ENCODE measurements around the gene KIF5A.
"Not testable (repeated sequence)": the region's sequence is repeated elsewhere in the genome, so short reads cannot be mapped to it uniquely, and the experiment has no call there.

KIF5A gene

GRCh38 chr12:57585156-57585555, 35.3 kb downstream of the KIF5A start:
- DNase-seq: no peak

DNA sequence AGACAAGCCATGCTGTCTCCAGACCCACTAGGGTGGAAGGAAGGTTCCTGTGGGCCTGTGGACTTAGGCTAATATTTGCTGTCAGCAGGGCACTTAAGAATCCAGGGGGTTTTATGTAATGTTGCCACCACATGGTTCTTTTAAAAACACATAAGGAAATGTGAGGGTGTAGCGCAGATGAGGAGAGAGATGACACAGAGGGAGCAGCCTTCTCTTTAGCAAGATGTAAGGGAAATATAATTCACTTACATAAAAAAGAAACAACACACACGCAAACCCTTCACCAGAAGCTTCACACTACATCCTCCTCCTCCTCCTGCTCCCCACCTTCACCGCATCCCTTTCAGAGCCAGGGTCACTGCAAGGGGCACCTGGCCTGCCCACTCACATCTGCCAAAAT, 36.3 kb downstream of the KIF5A start:
- DNase-seq: no peak

GRCh38 chr12:57586832-57587429, 37.1 kb downstream of the KIF5A start:
- no peak for DNase-seq

GRCh38 chr12:57588951-57589610, 39.2 kb downstream of the KIF5A start:
- not testable (repeated sequence) for DNase-seq

GRCh38 chr12:57590479-57590863, 40.6 kb downstream of the KIF5A start:
- DNase-seq: no peak

DNA sequence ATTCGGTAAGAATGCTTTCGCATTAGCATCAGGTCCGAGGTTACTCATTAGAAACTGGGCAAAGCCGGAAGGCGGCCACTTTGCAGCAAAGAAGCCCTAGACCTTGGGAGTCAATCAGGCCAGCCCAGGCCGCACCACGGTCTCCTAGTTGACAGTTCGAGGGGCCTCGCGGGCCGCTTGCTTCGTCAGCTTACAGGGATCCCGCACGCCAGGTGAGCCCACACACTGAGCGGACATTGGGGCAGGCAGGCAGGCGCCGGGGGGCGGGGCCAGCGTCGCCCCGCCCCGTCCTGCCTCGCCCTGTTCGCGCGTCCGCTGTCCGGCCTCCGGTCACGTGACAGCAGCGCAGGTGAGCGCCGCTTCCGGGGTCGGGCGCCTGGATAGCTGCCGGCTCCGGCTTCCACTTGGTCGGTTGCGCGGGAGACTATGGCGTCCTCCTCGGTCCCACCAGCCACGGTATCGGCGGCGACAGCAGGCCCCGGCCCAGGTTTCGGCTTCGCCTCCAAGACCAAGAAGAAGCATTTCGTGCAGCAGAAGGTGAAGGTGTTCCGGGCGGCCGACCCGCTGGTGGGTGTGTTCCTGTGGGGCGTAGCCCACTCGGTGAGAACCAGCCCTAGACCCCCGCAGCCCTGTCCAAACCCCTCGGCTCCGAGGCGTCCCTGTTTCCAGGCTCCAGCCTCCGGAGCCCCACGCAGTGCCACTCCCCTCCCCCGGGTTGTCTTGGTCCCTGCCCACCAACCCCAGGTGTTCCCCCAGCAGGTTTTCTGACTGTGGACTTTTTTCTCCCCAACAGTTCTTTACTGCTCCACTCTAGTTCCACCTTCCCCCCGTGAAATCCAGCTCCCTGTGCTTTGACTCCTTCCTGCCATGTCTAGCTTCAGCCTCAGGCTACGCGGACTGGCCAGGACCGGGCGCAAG, 41.3 kb downstream of the KIF5A start, which contains the start of gene PIP4K2C:
Gene PIP4K2C (plus strand): TSS at position 329 of the 918 bp plus-strand sequence. CDS start 98 bp downstream, at position 427.
- DNase-seq: peak; percentile 86 to 92

DNA sequence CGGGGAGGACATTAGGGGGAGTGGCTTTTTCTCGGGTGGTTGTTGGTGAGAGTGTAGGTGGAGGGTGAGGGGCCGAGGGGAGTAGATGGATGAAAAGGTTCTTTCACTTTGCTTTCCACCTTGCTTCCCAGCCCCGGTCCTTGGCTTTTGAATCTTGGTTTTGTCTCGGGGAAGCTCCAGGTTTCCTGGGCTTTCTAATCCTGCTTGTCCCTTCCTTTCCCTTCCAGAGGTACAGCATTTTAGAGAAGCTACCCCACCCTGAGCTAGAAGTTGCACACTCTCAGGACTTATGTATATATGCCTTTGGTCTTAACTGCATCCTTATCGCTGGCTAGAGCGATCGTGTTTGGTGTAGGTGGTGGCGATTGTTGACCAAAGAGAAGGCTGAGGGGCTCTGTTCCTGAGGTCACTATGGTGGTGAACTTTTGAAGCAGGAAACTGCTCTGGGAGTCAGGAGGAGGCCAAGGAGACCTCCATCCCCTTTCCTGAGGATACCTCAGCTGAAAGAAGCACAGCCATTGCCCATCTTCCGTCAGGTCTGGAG, 42.0 kb downstream of the KIF5A start:
- no peak for DNase-seq

GRCh38 chr12:57592551-57593165, 42.8 kb downstream of the KIF5A start:
- no peak for DNase-seq

GRCh38 chr12:57593187-57593586, 43.3 kb downstream of the KIF5A start:
- no peak for DNase-seq

DNA sequence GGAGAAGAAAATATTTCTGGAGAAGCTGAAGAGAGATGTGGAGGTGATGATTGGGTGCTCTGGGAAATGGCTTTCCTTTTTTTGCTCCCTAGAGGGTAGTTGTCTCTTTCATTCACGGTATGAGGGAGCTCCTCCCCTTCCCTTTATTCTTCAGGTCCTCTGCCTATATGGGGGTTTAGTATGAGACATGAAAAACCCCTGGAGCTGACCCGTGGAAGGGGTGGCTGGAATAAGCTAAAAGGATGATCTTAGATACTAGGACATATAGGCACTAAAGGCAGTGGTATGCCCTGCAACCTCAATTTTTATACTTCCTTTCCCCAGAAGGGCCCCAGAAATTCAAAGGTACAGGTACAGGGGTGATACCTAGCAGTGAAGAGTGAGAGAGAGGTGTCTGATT, 50.6 kb downstream of the KIF5A start:
- no peak for DNase-seq

GRCh38 chr12:57602544-57602943, 52.7 kb downstream of the KIF5A start:
- DNase-seq: no peak

DNA sequence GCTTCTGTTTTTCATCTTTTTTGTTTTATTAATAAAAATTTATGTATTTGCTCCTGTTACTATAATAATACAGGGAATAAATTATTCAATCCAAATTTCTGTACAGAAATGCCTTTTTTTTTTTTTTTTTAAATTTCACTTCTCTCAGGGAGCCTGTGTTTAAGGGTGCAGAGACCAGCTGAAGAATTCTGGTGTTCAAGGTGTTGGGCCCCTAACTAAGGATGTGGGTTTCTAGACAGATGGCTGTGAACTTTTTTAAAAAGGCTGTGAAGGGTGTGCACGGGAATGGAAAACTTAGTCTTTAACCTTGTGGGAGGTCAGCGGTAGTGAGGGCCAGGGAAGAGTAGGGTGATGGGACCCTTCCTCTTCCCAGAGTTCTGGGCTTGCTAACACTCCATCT, 53.5 kb downstream of the KIF5A start:
- DNase-seq: no peak

DNA sequence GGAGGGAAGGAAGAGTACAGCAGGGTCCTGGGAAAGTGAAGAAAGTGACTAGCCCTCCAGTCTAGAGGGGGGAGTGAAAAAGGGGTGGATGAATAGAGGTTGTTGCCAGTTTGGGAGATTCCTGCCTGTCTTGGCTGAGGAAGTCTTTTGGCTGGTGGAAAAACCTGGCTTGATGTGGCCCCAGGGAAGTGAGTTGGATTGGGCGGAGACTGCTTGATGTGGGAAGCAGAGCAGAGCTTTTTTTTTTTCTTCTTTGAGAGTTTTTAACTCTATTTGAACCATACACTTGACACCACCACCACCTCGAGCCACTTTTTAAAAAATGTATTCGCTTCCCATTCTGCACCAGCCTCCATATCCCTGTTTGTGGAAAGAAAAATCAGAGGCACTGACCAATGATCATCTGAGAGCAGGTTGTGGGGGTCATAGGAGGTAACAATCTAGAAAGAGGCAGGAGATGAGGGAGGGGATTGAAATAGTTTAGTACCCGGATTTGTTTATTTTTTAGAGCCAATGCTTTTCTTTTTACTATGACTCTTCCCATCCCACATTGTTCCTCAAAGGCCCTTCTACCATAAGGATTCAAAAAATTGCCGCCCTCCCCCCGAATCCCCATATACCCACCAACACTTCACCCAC, 54.1 kb downstream of the KIF5A start:
- no peak for DNase-seq

- DNase-seq: peak in 1 of 2 experiments; percentile 48
These were observed 54.7 kb downstream of the KIF5A start, which contains the start of gene DTX3 for GRCh38 chr12:57604454-57604991. Gene DTX3 (plus strand): TSS chr12:57604824. CDS start chr12:57606518, 1,694 bp downstream.

DNA sequence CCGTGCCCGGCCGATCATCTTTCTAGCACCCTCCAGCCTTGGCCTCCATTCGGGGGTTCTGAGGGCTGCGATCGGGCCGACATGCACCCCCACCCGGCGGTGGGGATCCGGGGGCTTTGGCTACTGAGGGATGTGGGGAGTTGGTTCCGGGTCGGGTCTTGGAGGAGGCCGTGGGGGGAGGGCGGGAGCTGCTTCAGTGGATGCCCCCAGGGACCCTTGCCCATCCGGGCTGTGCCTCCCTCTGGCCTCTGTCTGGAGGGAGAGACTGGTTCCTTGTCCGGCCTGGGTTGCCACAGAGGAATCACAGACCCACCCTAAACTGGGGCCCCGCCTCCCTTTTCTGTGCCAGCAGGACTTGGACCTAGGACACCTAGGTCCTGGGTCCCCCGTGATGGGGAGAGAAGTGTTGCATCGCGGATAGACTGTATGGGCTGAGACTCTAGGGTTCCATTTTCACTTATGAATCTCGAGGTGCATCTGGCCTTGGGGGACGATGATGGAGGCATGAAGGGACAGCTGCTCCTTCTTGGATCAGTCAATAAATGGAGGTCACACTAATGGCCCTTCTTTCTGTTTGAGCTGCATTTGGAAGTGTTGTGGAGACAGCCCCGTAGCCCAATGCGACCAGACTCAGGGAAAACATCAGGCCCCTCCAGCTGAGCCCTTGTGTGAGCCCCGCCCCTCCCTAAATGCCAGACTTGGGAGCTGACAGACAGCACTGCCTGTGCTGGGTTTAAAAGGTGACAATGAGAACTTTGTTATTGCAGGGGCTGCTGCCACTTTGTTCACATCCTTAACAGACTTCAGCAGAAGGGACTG, 55.4 kb downstream of the KIF5A start:
- peak in 1 of 2 experiments; percentile 17 for DNase-seq

DNA sequence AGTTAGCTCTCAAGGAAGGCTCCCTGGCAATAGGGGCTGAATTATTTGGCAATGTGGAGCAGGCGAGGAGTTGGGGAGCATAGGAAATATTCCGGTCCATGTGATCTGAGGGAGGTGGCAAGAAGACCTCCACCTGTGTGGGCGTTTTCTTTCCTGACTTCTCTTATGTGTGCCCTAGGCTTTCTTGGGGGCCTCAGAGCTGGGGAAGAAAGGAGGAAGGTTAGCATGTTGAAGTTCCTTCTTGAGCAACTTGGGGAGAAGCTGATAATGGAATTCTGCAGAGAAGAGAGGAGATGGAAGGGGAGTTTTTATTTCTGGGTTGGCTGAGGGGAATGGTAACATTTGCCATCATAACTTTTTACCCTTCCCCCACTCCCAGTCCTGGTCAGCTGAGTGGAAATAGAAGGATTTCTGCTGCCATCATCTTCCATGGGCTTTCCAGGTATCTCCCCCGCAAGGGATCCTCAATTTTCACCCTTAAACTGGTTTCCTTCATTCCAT, 56.0 kb downstream of the KIF5A start:
- no peak for DNase-seq

GRCh38 chr12:57606399-57606798, 56.6 kb downstream of the KIF5A start:
- no peak for DNase-seq

DNA sequence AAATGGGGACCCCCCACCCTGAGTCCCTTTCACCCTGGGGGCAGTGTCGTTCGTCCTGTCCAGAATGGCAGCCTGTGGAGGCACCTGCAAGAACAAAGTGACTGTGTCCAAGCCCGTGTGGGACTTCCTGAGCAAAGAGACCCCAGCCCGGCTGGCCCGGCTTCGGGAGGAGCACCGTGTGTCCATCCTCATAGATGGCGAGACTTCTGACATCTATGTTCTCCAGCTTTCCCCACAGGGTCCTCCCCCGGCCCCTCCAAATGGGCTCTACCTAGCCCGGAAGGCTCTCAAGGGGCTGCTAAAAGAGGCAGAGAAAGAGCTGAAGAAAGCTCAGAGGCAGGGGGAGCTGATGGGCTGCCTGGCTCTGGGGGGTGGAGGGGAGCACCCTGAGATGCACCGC, 57.0 kb downstream of the KIF5A start:
- DNase-seq: no peak

- DNase-seq: no peak
These were observed 58.3 kb downstream of the KIF5A start for GRCh38 chr12:57607958-57608663.

DNA sequence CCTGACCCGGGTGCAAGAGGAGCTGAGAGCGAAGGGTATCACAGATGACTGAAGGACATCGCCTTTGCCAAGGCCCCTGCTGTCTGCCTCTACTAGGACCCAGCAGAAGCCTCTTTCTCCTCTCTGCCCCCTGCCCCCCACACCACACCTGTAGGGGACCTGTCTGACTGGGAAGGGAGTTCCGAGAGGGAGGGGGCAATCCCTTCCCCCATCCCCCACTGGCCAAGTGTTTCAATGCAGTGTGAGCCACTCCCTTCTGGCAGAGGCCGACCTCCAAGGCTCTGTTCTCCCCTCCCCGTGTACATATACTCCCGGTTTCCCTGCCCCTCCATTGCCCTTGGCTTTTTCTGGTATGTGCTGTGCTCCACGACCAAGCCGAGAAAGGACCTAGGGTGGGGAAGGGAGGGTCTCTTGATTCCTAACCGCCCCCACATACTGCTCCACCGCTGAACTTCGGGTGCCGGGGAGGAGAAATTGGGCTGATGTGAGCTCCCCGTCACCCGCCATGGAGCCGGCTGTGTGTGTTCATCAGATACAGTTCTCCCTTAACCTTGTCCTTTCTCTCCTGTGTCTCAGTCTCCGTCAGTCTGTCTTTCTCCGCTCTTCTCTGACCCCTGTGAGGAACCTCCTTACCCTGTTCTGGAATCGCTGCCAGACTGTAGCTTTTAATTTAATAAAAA, 59.4 kb downstream of the KIF5A start:
- DNase-seq: no peak
